IgD-negative memory B cell (primary cell): ENCODE results near the gene PIP4K2B. TPM values are rescaled to one million over a fixed set of nuclear protein-coding genes. Genes with fewer than 3 reads are reported as not detected.

ENCODE experiments used
- H3K27ac Mint-ChIP-seq, 3 donors: one replicate each; pipeline ENCODE4 v1.8.0; 2020 to 2022; ENCODE audit warnings: mild to moderate bottlenecking in 3 of 3, mixed read lengths in 3 of 3, moderate library complexity in 1 of 3
- H3K27me3 Mint-ChIP-seq: one replicate; pipeline ENCODE4 v1.8.0; 2021; ENCODE audit warnings: mixed read lengths
- H3K36me3 Mint-ChIP-seq: one replicate; pipeline ENCODE4 v1.8.0; 2020; ENCODE audit warnings: mild to moderate bottlenecking, mixed read lengths
- H3K4me1 Mint-ChIP-seq, 3 donors: one replicate each; pipeline ENCODE4 v1.8.0; 2020 to 2022; ENCODE audit warnings: mixed read lengths in 3 of 3, mild to moderate bottlenecking in 1 of 3
- H3K4me3 Mint-ChIP-seq, 4 donors: one replicate each; pipeline ENCODE4 v1.8.0; 2020 to 2022; ENCODE audit warnings: mild to moderate bottlenecking in 4 of 4, mixed read lengths in 4 of 4, moderate library complexity in 3 of 4
- H3K9me3 Mint-ChIP-seq, 3 donors: one replicate each; pipeline ENCODE4 v1.8.0; 2020 to 2021; ENCODE audit warnings: mixed read lengths in 3 of 3, mild to moderate bottlenecking in 1 of 3
- polyA plus RNA-seq: library from polyadenylated mRNA; unstranded; fragments of 300-500 nt; fragmentation: Illumina TruSeq; gene quantifications from one replicate; pipeline ENCODE4 v1.2.3, GENCODE V29; 2021

PIP4K2B gene
- polyA plus RNA-seq: 11.5 TPM

- no peaks in the 10 kb centered on the region for H3K27me3 Mint-ChIP-seq
Observed at GRCh38 chr17:38799501-38800236, at the start of gene PIP4K2B. Gene PIP4K2B, minus strand, starts transcription at chr17:38799556. Its CDS starts 132 bp downstream, at chr17:38799424.

GRCh38 chr17:38848557-38848891 is 49.2 kb upstream of the PIP4K2B start:
- H3K36me3 Mint-ChIP-seq: peaks cover 18% of the 10 kb centered on the region
- no peaks in the 10 kb centered on the region for H3K27me3 Mint-ChIP-seq
- peaks cover 17 to 31% (median 21%) of the 10 kb centered on the region in 3 donors for H3K4me1 Mint-ChIP-seq
- H3K4me3 Mint-ChIP-seq: no peak overlapping the region
- H3K9me3 Mint-ChIP-seq: no peaks in the 10 kb centered on the region
- peak overlapping the region in 2 of 3 donors; percentile 10 to 45 for H3K27ac Mint-ChIP-seq

More at GRCh38 chr17:38799501-38800236, at the start of gene PIP4K2B:
- H3K4me3 Mint-ChIP-seq: peak within 1 kb of the TSS; percentile 92 to 97 (median 94)
- H3K36me3 Mint-ChIP-seq: peaks cover 7% of the 10 kb centered on the region
- peaks cover 15 to 33% (median 30%) of the 10 kb centered on the region in 3 donors for H3K4me1 Mint-ChIP-seq
- no peaks in the 10 kb centered on the region for H3K9me3 Mint-ChIP-seq
- H3K27ac Mint-ChIP-seq: peak within 1 kb of the TSS; percentile 86 to 98 (median 87)

- Mint-ChIP-seq H3K4me3 (no peak overlapping the region), H3K9me3 (no peaks in the 10 kb centered on the region), H3K4me1 (peaks cover 0 to 3% (median 0%) of the 10 kb centered on the region in 3 donors), H3K27ac (no peak overlapping the region), H3K36me3 (peaks cover 8% of the 10 kb centered on the region), H3K27me3 (no peaks in the 10 kb centered on the region)
Observed at GRCh38 chr17:38844261-38844757, 45.0 kb upstream of the PIP4K2B start.

DNA sequence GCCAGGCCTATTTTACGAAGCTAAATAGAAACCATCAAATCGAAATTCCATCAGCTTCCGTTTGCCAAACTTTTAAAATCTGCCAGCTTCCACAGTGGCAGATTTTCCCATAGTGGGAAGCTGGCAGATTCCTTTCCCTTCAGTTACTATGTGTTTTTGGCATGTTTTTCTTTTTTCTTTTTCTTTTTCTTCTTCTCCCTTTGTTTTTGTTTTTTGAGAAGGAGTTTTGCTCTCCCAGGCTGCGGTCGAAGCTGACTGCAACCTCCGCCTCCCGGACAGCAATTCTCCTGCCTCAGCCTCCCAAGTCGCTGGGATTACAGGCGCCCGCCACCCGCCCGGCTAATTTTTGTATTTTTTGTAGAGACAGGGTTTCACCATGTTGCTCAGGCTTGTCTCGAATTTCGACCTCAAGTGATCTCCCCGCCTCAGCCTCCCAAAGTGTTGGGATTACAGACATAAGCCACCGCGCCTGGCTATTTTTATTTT is 26.4 kb upstream of the PIP4K2B start:
- Mint-ChIP-seq H3K4me1 (peaks cover 13 to 16% (median 15%) of the 10 kb centered on the region in 3 donors), H3K36me3 (no peaks in the 10 kb centered on the region), H3K27ac (peak overlapping the region; percentile 99 to 100 (median 100)), H3K9me3 (no peaks in the 10 kb centered on the region), H3K27me3 (no peaks in the 10 kb centered on the region), H3K4me3 (peak overlapping the region; percentile 96 to 100 (median 98))

DNA sequence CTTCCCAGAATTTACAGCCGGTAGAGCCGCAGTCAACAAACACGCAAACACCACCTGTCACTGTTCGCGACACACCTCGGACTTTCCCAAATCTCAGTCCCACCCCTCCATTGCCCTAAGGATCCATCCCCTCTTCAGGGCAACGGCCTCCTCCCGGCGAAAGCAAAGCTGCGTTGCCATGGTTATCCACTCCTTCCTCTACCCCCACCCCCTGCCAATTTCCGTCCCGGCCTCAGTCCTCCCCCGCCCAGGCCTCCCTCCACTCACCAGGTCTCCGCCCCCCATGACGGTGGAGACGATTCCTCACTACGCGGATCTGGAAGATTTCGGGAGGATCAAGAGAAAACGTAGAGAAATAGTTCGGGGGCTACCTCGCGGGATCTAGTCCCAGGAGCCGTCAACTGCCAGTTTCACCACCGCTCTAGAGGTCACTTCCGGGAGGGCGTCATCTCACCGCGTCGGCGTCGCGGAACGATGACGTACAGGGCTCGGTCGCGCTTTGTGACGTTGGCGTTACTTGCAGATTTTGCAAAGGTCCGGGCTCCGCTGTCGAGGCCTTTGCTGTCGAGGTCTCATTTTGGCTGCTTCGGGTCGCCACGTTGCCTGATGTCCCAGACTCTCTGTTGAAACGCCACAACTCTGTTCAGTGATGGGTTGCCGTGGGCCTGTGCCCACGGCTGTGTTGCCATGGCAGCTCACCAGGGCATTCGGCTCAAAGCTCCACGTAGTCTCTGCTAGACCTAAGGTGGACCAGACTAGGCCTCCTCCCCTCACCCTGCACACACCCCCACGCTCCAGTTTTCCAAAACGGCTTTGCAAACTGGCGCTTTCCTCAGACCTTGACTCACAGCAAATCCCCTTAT is 25.8 kb upstream of the PIP4K2B start, which contains the start of gene CWC25:
CWC25 (minus strand) TSS at position 423 of the 863 bp plus-strand sequence; CDS start at position 285, 138 bp downstream.
- Mint-ChIP-seq H3K4me1 (peaks cover 13 to 19% (median 16%) of the 10 kb centered on the region in 3 donors), H3K27me3 (no peaks in the 10 kb centered on the region), H3K9me3 (no peaks in the 10 kb centered on the region), H3K36me3 (no peaks in the 10 kb centered on the region), H3K27ac (peak within 1 kb of the TSS; percentile 99 to 100 (median 100)), H3K4me3 (peak within 1 kb of the TSS; percentile 96 to 100 (median 98))

DNA sequence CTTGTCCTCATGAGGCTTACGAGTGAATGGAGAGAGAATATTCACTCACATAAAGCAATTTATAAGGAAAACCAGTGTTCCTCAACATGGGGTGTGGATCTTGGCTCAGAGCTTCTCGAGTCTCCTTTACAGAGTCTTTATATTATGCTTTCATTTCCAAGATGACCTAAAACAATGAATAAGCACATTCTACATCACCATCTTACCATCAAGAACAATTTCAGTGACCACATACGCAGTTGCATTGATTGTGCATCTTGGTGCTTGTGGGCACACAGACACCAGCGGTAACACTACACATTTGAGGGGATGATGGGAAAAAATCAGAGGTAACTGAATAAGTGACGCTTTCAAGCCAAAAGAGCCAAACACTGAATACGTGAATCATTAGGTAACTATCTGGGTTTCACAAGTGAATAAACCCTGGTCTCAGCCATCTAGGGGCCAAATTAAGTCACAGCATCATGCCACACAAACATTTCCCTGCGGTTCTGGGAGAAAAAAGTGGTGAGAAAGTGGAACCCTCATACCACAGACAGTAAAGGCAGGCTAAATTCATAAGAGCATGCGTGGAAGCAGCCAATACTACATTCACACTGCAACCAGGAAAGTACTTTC is 16.3 kb upstream of the PIP4K2B start:
- H3K27me3 Mint-ChIP-seq: no peaks in the 10 kb centered on the region
- no peaks in the 10 kb centered on the region for H3K9me3 Mint-ChIP-seq
- H3K36me3 Mint-ChIP-seq: peaks cover 2% of the 10 kb centered on the region
- H3K4me3 Mint-ChIP-seq: no peak overlapping the region
- peaks cover 3 to 7% (median 3%) of the 10 kb centered on the region in 3 donors for H3K4me1 Mint-ChIP-seq
- H3K27ac Mint-ChIP-seq: peak overlapping the region in 2 of 3 donors; percentile 47 to 49

GRCh38 chr17:38809828-38810227 is 10.5 kb upstream of the PIP4K2B start:
- H3K27me3 Mint-ChIP-seq: no peaks in the 10 kb centered on the region
- no peaks in the 10 kb centered on the region for H3K9me3 Mint-ChIP-seq
- H3K36me3 Mint-ChIP-seq: peaks cover 2% of the 10 kb centered on the region
- H3K4me1 Mint-ChIP-seq: peaks cover 0 to 1% (median 0%) of the 10 kb centered on the region in 3 donors
- peak overlapping the region in 1 of 3 donors; percentile 63 for H3K27ac Mint-ChIP-seq
- H3K4me3 Mint-ChIP-seq: no peak overlapping the region

- H3K27me3 Mint-ChIP-seq: no peaks in the 10 kb centered on the region
- no peaks in the 10 kb centered on the region for H3K9me3 Mint-ChIP-seq
- peaks cover 15 to 31% (median 30%) of the 10 kb centered on the region in 3 donors for H3K4me1 Mint-ChIP-seq
- peaks cover 5% of the 10 kb centered on the region for H3K36me3 Mint-ChIP-seq
- H3K4me3 Mint-ChIP-seq: peak overlapping the region; percentile 83 to 92 (median 92)
- peak overlapping the region; percentile 84 to 98 (median 87) for H3K27ac Mint-ChIP-seq
Observed at GRCh38 chr17:38800237-38800760, 943 bp upstream of the PIP4K2B start.

GRCh38 chr17:38798614-38799500 is 499 bp downstream of the PIP4K2B start:
- peaks cover 17 to 33% (median 30%) of the 10 kb centered on the region in 3 donors for H3K4me1 Mint-ChIP-seq

GRCh38 chr17:38797828-38798227 is 1.5 kb downstream of the PIP4K2B start:
- no peaks in the 10 kb centered on the region for H3K27me3 Mint-ChIP-seq
- peak overlapping the region; percentile 90 to 97 (median 94) for H3K4me3 Mint-ChIP-seq
- H3K36me3 Mint-ChIP-seq: peaks cover 2% of the 10 kb centered on the region
- H3K4me1 Mint-ChIP-seq: peaks cover 17 to 33% (median 30%) of the 10 kb centered on the region in 3 donors
- H3K9me3 Mint-ChIP-seq: no peaks in the 10 kb centered on the region
- peak overlapping the region; percentile 84 to 98 (median 86) for H3K27ac Mint-ChIP-seq

More at GRCh38 chr17:38798614-38799500, 499 bp downstream of the PIP4K2B start:
- peak overlapping the region; percentile 84 to 98 (median 86) for H3K27ac Mint-ChIP-seq
- H3K9me3 Mint-ChIP-seq: no peaks in the 10 kb centered on the region
- H3K27me3 Mint-ChIP-seq: no peaks in the 10 kb centered on the region
- H3K36me3 Mint-ChIP-seq: peaks cover 2% of the 10 kb centered on the region
- peak overlapping the region; percentile 90 to 97 (median 94) for H3K4me3 Mint-ChIP-seq

DNA sequence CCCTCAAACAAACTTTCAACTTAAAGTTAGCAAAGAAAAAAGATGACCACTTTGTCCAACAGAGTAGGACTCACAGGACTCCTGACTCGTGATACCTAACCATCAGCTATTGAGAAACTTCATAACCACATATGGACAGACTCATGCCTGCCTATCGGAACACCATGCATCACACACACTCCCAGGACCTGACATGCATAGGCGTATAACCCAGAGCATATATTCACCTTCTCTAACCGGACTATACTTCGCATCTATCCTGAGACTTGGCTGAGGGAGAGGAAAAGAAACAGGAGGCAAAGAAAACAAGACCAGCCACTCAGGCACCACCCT is 2.2 kb downstream of the PIP4K2B start:
- Mint-ChIP-seq H3K4me3 (peak overlapping the region in 3 of 4 donors; percentile 30 to 96 (median 90)), H3K4me1 (peaks cover 17 to 36% (median 35%) of the 10 kb centered on the region in 3 donors), H3K9me3 (no peaks in the 10 kb centered on the region), H3K27me3 (no peaks in the 10 kb centered on the region), H3K36me3 (peaks cover 2% of the 10 kb centered on the region), H3K27ac (peak overlapping the region; percentile 1 to 86 (median 4))

DNA sequence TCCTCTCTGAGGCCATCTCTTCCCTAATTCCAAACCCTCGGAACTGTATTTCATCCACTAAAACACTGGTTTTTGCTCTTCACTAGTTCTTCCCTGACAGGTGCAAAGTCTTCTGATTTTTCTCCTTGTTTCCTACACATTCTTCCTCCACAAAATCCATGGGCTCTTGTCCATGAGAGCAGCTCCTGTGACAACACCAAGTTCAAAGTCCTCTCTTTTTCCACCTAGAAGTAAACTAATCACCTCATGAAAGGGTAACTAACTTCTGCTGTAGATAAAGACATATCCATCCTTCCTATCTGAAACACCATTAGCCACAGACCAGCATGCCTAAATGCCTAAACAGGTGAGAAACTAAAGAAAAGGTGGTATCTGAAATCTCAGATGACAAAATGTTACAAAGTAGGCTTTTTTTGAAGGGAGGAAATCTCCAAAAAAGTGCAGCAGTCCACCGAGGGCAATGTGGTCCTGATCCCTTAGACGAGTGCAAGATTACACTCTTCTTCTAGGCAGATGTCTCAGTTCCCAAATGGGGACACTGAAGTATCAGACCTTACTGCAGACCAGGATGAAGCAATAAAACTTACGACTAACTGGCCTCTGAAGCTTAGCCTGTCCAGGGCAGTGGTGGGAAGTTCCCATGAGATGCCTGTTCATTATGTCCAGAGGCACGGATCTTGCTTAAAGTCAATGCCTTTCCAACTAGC is 2.8 kb downstream of the PIP4K2B start:
- Mint-ChIP-seq H3K36me3 (peaks cover 2% of the 10 kb centered on the region), H3K4me3 (peak overlapping the region in 3 of 4 donors; percentile 30 to 96 (median 90)), H3K9me3 (no peaks in the 10 kb centered on the region), H3K27me3 (no peaks in the 10 kb centered on the region), H3K4me1 (peaks cover 17 to 36% (median 36%) of the 10 kb centered on the region in 3 donors), H3K27ac (peak overlapping the region; percentile 1 to 86 (median 33))

DNA sequence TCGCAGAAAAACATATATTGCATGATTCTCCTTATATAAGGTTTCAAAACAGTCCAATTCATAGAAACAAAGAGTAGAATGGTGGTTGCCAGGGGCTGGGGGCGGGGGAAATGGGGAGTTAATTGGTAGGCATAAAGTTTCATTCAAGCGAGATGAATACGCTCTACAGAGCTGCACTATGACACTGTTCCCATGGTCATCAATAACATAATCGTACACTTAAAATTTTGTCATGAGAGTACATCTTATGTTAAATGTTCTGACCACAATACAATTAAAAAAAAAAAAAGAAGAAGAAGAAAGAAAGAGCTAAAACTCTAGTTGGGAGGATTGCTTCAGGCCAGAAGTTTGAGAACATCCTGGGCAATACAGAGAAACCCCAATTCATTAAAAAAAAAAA is 5.1 kb downstream of the PIP4K2B start:
- H3K4me3 Mint-ChIP-seq: no peak overlapping the region
- no peaks in the 10 kb centered on the region for H3K9me3 Mint-ChIP-seq
- peaks cover 4% of the 10 kb centered on the region for H3K36me3 Mint-ChIP-seq
- H3K27me3 Mint-ChIP-seq: no peaks in the 10 kb centered on the region
- peaks cover 17 to 31% (median 28%) of the 10 kb centered on the region in 3 donors for H3K4me1 Mint-ChIP-seq
- H3K27ac Mint-ChIP-seq: no peak overlapping the region
